HEK293 (cell line): ENCODE measurements around the gene COL25A1.

Experiments used
- ZNF274 ChIP-seq, 2 experiments: fragments of 200-500 bp in 1 of 2; fragments of 450-650 bp in 1 of 2; sonication (Bioruptor generic) in 1 of 2; formaldehyde crosslinking in 1 of 2; IDR thresholded peaks; 2 replicates each; pipeline versions ENCODE4 v1.5.1 to v1.6.1; 2014 to 2016; ENCODE audit warnings: borderline replicate concordance in 1 of 2, inconsistent platforms in 1 of 2, low read length in 1 of 2, missing biosample characterization in 1 of 2, missing genetic modification characterization in 1 of 2
- ZNF311 ChIP-seq: fragments of 450-650 bp; formaldehyde crosslinking; IDR thresholded peaks from 2 replicates; pipeline ENCODE4 v1.5.1; 2017; ENCODE audit warnings: missing biosample characterization, missing genetic modification characterization, borderline replicate concordance
- ZNF335 ChIP-seq: fragments of 450-650 bp; formaldehyde crosslinking; conservative IDR thresholded peaks from 2 replicates; pipeline ENCODE4 v1.5.1; 2016; ENCODE audit warnings: missing biosample characterization, missing genetic modification characterization
- ZNF830 ChIP-seq: fragments of 450-650 bp; IDR thresholded peaks from 2 replicates; pipeline ENCODE4 v1.5.0; 2018; ENCODE audit warnings: missing biosample characterization, missing genetic modification characterization, low read depth, mild to moderate bottlenecking, moderate library complexity
- TF ChIP-seq, protein P1 (sequence below): fragments of 450-650 bp; formaldehyde crosslinking; IDR thresholded peaks from 2 replicates; pipeline ENCODE4 v1.5.1; 2016; ENCODE audit warnings: missing biosample characterization, missing genetic modification characterization
- TF ChIP-seq, protein P2 (sequence below): fragments of 450-650 bp; formaldehyde crosslinking; IDR thresholded peaks from 2 replicates; pipeline ENCODE4 v1.5.1; 2016; ENCODE audit warnings: missing biosample characterization, missing genetic modification characterization

DNA sequence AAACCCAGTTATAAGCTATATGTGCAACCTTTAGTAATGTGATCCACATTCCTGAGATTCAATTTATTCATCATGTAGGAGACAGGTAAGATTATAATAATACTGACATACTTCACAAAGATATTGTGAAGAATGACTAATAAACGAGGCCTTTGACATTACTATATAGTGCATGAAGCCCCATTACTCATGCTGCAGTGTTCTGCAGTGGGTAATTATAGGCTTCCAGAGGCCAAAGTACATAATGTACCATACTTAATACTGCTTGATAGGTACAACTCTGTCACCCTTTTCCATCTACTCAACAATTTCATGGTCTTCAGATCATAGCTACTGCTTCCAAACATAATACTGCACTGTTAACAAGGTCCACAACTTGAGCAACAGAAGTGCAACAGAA, 68.9 kb downstream of the COL25A1 start:
- TF ChIP-seq ZNF335 (tag by site-specific recombination) = no peak
- TF ChIP-seq, protein P1, sequence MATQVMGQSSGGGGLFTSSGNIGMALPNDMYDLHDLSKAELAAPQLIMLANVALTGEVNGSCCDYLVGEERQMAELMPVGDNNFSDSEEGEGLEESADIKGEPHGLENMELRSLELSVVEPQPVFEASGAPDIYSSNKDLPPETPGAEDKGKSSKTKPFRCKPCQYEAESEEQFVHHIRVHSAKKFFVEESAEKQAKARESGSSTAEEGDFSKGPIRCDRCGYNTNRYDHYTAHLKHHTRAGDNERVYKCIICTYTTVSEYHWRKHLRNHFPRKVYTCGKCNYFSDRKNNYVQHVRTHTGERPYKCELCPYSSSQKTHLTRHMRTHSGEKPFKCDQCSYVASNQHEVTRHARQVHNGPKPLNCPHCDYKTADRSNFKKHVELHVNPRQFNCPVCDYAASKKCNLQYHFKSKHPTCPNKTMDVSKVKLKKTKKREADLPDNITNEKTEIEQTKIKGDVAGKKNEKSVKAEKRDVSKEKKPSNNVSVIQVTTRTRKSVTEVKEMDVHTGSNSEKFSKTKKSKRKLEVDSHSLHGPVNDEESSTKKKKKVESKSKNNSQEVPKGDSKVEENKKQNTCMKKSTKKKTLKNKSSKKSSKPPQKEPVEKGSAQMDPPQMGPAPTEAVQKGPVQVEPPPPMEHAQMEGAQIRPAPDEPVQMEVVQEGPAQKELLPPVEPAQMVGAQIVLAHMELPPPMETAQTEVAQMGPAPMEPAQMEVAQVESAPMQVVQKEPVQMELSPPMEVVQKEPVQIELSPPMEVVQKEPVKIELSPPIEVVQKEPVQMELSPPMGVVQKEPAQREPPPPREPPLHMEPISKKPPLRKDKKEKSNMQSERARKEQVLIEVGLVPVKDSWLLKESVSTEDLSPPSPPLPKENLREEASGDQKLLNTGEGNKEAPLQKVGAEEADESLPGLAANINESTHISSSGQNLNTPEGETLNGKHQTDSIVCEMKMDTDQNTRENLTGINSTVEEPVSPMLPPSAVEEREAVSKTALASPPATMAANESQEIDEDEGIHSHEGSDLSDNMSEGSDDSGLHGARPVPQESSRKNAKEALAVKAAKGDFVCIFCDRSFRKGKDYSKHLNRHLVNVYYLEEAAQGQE (tag by site-specific recombination) = no peak
- TF ChIP-seq, protein P2, sequence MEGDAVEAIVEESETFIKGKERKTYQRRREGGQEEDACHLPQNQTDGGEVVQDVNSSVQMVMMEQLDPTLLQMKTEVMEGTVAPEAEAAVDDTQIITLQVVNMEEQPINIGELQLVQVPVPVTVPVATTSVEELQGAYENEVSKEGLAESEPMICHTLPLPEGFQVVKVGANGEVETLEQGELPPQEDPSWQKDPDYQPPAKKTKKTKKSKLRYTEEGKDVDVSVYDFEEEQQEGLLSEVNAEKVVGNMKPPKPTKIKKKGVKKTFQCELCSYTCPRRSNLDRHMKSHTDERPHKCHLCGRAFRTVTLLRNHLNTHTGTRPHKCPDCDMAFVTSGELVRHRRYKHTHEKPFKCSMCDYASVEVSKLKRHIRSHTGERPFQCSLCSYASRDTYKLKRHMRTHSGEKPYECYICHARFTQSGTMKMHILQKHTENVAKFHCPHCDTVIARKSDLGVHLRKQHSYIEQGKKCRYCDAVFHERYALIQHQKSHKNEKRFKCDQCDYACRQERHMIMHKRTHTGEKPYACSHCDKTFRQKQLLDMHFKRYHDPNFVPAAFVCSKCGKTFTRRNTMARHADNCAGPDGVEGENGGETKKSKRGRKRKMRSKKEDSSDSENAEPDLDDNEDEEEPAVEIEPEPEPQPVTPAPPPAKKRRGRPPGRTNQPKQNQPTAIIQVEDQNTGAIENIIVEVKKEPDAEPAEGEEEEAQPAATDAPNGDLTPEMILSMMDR = no peak
- no peak for TF ChIP-seq ZNF830
- TF ChIP-seq ZNF311 = no peak
- no peak for TF ChIP-seq ZNF274 (IDR thresholded peaks at IDR 0.05; ENCODE audit: low read length)
- TF ChIP-seq ZNF274 (tag by site-specific recombination; IDR thresholded peaks at IDR 0.05; ENCODE audit: borderline replicate concordance) = no peak
